ENCODE results near the gene RAB3GAP1.

DNA sequence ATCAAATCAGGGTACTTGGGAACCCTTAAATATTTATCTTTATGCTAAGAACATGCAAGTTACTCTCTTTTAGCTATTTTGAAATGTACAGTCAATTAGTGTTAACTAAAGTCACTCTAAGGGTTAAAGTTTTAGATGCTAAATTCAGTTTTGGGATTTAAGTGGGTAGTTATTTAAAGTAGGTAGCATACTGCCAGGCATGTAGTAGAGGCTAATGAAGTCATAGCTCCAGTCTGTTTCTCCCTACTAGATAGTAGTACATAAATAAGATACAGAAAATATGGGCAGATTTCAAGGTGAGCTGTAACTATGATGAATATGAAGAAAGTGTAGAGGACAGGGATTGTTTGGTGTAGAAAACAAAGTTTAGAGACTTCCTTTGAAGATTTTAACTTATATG, 7.5 kb downstream of the RAB3GAP1 start:
- no peak for TF ChIP-seq POLR2A (IDR thresholded peaks at IDR 0.05)
- TF ChIP-seq, protein P1, sequence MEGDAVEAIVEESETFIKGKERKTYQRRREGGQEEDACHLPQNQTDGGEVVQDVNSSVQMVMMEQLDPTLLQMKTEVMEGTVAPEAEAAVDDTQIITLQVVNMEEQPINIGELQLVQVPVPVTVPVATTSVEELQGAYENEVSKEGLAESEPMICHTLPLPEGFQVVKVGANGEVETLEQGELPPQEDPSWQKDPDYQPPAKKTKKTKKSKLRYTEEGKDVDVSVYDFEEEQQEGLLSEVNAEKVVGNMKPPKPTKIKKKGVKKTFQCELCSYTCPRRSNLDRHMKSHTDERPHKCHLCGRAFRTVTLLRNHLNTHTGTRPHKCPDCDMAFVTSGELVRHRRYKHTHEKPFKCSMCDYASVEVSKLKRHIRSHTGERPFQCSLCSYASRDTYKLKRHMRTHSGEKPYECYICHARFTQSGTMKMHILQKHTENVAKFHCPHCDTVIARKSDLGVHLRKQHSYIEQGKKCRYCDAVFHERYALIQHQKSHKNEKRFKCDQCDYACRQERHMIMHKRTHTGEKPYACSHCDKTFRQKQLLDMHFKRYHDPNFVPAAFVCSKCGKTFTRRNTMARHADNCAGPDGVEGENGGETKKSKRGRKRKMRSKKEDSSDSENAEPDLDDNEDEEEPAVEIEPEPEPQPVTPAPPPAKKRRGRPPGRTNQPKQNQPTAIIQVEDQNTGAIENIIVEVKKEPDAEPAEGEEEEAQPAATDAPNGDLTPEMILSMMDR (IDR thresholded peaks at IDR 0.05): no peak
- no peak for TF ChIP-seq EP300 (IDR thresholded peaks at IDR 0.05)

All from tibial nerve (tissue), 4 donors.